Stimulated activated CD4-positive, alpha-beta T cell treated with anti-CD3 and anti-CD28 coated beads, Interleukin-15, amount 100 ng/mL, for 24 hours (primary cell): ENCODE measurements around the gene DPP4.
"Not testable (repeated sequence)": the region's sequence is repeated elsewhere in the genome, so short reads cannot be mapped to it uniquely, and the experiment has no call there.

ENCODE experiments used
- DNase-seq: peaks from one replicate; pipeline ENCODE4 v3.0.0-alpha.2; 2020

Gene DPP4

DNA sequence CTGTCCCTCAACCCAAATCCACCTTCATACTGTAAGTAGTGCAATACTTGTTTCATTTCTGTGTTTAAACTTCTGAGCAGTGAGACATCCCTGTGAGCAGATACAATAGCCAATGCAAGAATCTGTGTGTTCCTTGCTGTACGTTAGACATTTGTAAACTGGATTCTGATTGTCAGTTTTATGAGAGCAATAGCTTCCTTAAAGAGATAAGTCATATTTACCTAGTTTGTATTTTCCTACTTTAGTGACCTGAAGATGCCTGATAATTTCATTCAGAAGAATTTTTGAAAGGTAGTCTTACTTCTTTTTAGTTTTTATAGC is 90.7 kb downstream of the DPP4 start:
- DNase-seq = no peak

GRCh38 chr2:161982548-161983330 is 91.3 kb downstream of the DPP4 start:
- DNase-seq = no peak

DNA sequence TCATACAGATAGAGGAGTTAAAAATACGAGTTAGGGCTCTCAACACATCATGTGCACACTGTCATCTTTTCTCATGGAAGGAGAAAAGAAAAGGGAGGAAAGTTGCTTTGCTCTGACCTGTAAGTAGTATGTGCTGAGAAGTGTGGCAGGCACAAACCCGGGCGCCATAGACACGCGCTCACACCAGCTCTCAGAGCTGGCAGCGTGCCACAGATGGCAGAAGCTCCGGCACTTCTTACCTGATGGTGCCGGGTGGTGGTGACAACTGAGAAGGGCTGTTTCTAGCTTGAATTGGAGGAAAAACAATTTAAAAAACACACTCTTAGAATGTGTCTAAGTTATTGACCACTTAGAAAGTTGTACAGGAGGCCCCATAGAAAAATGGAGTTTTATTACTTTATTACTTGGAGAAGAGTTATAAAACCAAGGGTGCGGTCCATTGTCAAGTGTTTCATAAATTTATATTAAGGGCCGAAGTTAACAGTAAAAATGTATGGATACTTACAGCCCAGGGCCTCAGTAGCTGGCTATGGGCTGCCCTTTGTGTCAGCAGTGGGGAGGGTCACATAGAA is 92.2 kb downstream of the DPP4 start:
- no peak for DNase-seq

DNA sequence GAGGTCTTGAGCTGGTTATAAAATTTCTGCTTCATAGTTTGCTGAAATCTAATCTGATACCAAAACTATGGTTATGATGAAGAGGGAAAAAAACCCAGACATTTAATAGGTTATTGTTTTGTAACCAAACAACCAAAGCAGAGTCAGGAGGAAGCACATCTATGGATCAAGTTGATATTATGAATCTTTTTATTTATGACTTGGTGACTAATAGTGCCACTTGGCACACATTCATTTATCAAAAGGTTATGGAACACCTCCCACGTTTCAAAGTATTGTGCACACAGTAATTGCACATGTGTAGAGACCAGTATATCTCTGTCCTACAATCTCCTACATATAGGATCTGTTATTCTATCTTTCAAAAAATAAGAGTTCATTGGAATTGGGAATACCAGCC is 93.0 kb downstream of the DPP4 start:
- DNase-seq = no peak

DNA sequence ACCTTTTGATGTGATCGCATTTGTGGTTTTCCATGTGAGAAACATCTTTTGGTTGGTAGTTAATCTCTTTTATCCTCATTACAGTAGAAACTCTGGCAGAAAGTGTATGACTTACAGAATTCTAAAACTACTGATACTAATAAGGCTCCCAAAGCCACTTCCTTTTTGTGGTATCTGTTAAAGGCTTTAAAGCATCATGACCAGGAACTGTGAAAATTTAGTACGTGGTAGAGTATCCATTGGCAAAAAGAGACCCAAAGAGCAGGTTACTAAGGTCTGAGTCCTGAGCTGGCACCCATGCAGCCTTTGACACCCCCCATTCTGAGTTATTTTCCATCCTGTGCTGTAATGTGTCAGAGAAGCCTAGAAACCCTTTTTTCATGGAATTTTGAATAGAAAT is 94.5 kb downstream of the DPP4 start:
- no peak for DNase-seq

GRCh38 chr2:161977926-161978325 is 96.1 kb downstream of the DPP4 start:
- not testable (repeated sequence) for DNase-seq

DNA sequence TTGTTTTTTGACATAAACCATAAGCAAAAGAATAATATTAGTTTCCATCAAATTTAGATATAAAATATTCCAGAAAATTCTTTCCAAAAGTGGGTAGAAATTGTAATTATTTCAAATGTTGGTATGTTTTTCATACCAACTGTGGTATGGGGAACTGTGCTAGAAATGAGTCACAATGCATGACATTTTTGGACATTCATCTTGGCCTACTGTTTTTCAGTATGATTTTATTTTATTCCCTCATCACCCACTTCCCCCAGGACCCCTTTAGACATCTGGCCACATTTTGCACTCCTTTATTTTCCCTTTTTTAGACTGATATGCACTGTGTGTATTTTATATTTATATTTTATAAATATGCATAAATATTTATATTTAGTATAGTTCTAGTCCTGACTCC is 97.1 kb downstream of the DPP4 start:
- DNase-seq = no peak

DNA sequence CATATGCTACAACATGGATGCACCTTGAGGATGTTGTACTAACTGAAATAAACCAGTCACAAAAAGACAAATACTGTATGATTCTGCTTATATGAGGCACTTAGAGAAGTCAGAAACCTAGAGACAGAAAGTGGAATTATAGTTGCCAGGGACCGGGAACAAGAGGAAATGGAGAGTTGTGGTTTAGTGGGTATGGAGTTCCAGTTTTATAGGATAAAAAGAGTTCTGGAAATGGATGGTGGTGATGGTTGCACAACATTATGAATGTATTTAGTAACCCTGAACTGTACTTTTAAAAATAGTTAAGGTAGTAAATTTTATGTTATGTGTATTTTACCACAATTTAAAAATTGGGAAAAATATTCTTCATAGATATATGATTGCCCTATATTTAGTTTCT is 97.7 kb downstream of the DPP4 start:
- DNase-seq = no peak

- no peak for DNase-seq
These were observed 98.2 kb downstream of the DPP4 start for GRCh38 chr2:161975813-161976160.

DNA sequence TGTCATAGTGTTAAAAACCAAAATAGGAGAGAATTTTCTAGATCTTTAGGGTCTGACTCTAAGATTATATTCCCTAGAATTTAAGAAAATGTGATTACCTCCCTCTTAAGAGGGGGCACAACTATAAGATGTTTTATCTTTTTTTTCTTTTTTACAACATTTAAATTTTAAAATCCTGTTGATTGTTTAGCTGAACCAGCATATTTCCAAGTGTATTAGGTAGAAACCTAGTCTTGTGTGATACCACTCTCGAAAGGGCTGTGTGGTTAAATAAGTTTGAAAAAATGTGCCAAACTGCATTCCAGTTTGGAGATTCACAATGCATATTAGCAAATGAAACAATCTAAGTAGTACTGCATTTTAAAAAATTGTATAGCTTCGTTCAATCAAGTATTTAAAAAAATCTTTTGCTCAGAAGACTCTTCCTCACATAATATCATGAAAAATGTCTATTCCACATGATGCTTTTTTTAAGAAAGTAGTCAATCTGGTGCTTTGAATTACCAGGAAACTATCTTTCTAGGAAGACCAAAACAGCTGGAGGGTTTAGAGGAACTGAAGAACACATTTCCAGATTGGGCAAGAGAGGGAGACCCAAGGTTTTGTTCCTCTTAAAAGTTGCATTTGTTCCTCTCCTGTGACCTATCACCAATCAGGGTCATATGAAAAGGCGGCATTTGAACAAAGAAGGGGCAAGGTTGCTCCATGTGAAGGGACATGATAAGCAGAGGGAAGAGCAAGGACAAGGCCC is 98.8 kb downstream of the DPP4 start:
- no peak for DNase-seq

- DNase-seq = no peak
These were observed 99.6 kb downstream of the DPP4 start for GRCh38 chr2:161974461-161974860.

DNA sequence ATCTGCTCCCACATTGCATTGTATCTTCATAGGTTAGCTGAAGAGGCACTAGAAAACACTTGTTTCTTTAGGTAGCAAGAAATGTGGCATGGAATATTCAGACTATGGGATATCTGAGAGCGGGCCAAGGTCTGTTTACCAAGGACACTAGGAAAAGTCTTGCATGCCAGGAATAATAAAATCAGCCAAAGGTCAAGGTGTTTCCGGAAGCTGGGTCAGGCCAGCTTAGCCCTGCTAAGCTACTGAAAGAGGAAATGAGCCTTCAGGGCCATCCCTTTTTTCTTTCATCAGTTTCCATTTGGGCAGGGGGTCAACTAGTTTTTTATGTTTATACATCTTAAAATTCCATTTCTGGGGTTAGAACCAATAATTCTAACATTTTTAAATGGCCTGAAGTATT is 101.1 kb downstream of the DPP4 start:
- DNase-seq = no peak

DNA sequence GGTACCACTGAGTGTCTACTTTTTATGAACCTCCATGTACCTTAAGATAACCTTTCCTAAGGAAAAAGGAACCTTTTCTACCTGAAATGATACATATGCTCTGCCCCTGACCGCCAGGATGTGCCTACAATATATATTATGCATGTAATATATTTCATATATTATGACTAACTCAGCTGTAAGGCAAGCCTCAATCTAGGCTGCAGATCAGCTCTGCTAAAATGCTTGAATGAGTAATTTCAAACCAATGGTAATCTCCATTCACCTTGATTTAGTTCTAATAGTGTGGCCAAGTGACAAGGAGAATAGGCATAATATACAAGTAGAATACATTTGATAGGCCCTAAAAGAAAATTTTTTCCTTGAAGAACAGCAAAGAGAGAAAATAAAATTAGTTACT is 101.8 kb downstream of the DPP4 start:
- DNase-seq = no peak

- DNase-seq = no peak
These were observed 102.5 kb downstream of the DPP4 start for GRCh38 chr2:161971551-161971950.

DNA sequence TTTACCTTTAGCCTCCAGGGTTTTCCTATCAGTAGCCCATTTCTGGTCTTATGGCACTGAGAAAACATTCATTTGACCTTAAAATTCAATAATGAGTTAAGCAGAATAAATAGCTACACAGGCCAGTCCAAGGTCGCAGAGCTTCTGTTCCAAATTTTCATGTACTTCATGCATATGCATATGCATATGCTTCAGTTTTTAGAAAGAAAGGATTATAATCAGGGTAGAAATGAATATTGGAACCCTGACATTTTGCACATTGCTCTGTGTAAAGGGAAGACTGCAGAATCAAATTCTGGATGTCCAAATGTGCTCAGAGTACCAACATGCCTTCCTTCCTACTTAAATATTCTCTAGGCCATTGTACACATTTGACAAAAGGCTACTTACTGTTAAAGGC is 104.9 kb downstream of the DPP4 start:
- no peak for DNase-seq

DNA sequence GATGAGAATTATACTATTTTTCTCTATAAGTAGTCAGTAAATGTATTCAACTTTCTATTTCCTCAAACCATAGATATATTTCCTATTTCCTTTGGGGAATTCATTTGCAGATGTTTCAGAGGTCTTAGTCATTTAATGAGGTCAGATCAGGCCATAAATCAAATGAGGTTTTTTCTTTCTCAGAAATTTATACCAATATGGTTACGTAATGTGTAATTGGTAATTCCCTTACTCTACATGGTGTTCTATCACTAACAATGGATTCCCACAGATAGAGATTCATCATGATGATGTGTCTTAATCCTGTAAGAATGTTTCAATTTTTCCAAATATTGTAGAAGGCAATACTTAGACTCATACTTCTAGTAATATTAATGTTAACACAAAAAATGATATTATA is 108.0 kb downstream of the DPP4 start:
- no peak for DNase-seq

GRCh38 chr2:161964160-161964559 is 109.9 kb downstream of the DPP4 start:
- DNase-seq = no peak

GRCh38 chr2:161962160-161962559 is 111.9 kb downstream of the DPP4 start:
- DNase-seq = no peak

DNA sequence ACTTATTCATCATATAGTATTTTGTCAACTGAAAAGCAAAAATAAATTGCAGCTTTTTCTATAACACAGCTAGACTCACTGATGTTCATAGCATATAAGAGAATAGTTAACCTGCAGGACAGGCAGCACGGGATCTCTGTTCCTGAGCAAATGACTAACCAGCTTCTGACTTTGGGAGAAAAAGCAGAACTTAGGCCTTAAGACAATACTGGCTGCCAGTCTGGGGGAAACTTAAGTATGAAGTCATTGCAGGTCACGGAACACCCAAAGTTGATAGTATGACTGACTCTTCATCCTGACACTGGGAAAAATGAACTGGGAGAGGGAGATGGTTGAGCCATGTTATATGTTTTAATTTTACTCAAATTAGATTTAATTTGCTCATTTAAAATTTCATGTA is 113.0 kb downstream of the DPP4 start:
- no peak for DNase-seq

DNA sequence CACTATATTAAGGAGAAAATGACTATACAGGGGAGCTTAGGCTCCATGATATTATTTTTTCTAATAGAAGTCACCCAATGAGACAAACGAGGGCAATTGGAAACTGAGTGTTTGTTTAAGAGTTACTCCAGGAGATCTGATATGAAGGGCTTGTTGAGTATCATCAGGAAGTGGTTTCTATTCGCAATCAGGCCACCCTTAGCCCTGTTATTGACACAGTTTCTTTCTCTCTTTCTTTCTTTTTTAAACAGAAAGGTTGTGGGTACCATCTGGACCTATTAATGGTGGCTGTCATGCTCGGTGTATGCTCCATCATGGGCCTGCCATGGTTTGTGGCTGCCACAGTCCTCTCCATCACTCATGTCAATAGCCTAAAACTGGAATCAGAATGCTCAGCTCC is 117.3 kb downstream of the DPP4 start:
- DNase-seq = no peak

GRCh38 chr2:161955211-161955610 is 118.8 kb downstream of the DPP4 start:
- DNase-seq = no peak

- no peak for DNase-seq
These were observed 119.9 kb downstream of the DPP4 start for GRCh38 chr2:161954103-161954502.

GRCh38 chr2:161953367-161953766 is 120.6 kb downstream of the DPP4 start:
- not testable (repeated sequence) for DNase-seq

GRCh38 chr2:161952783-161953191 is 121.2 kb downstream of the DPP4 start:
- no peak for DNase-seq

GRCh38 chr2:161947836-161948235 is 126.2 kb downstream of the DPP4 start:
- DNase-seq = no peak
